PFSK-1 (cell line): ENCODE data around the gene LBHD1. TPM values are rescaled to one million over a fixed set of nuclear protein-coding genes. Genes with fewer than 3 reads are reported as not detected.

ENCODE experiments used
- FOXP2 ChIP-seq: optimal IDR thresholded peaks from 2 replicates; pipeline ENCODE3; 2011; ENCODE audit warnings: borderline replicate concordance, control low read depth, inconsistent platforms; ENCODE audit not compliant: insufficient read depth; ENCODE audit errors: extremely low read length, extremely low read depth
- POLR2AphosphoS5 ChIP-seq: IDR thresholded peaks from 2 replicates; pipeline ENCODE4 v1.6.1; 2012; ENCODE audit warnings: low read depth, mild to moderate bottlenecking, control low read depth, low read length, moderate library complexity
- SIN3A ChIP-seq: IDR thresholded peaks from 2 replicates; pipeline ENCODE4 v1.6.1; 2012; ENCODE audit warnings: mild to moderate bottlenecking, low read length, moderate library complexity, borderline replicate concordance; ENCODE audit not compliant: insufficient read depth
- TAF1 ChIP-seq: IDR thresholded peaks from 2 replicates; pipeline ENCODE4 v1.6.1; 2012; ENCODE audit warnings: low read length, control low read depth, borderline replicate concordance; ENCODE audit not compliant: insufficient read depth
- polyA plus RNA-seq: library from polyadenylated mRNA; unstranded; fragments of >200 nt; gene quantifications from one replicate; pipeline ENCODE4 v1.2.1, GENCODE V29; 2012; ENCODE audit warnings: low read depth, missing spikeins; ENCODE audit not compliant: insufficient read length
- TF ChIP-seq, protein P1 (sequence below), 2 experiments: IDR thresholded peaks; 2 replicates each; pipeline versions ENCODE4 v1.6.1 to v1.8.0; 2011 to 2012; ENCODE audit warnings: low read depth in 2 of 2, low read length in 2 of 2, control low read depth in 1 of 2, inconsistent platforms in 1 of 2, mild to moderate bottlenecking in 1 of 2, moderate library complexity in 1 of 2; ENCODE audit not compliant: insufficient read depth in 1 of 2

LBHD1 gene
- 3.6 TPM for polyA plus RNA-seq

DNA sequence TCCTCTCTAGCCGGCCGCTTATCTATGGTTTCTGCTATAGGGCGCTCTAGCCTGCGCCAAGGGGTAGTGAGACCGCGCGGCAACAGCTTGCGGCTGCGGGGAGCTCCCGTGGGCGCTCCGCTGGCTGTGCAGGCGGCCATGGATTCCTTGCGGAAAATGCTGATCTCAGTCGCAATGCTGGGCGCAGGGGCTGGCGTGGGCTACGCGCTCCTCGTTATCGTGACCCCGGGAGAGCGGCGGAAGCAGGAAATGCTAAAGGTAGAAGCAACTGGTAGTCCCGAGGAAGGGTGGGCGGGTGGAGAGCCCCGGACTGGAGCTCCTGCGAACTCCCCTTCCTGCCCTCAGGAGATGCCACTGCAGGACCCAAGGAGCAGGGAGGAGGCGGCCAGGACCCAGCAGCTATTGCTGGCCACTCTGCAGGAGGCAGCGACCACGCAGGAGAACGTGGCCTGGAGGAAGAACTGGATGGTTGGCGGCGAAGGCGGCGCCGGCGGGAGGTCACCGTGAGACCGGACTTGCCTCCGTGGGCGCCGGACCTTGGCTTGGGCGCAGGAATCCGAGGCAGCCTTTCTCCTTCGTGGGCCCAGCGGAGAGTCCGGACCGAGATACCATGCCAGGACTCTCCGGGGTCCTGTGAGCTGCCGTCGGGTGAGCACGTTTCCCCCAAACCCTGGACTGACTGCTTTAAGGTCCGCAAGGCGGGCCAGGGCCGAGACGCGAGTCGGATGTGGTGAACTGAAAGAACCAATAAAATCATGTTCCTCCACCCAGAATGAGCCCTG lies at the start of gene LBHD1, which contains the start of gene UQCC3:
Gene LBHD1, minus strand, starts transcription at position 660 of the 782 bp plus-strand sequence. CDS start 2,236 bp downstream, outside the sequence.
Gene UQCC3, plus strand, starts transcription at position 66 of the 782 bp plus-strand sequence. Its CDS starts 73 bp downstream, at position 139.
- TF ChIP-seq SIN3A (peak; percentile 69; the same call in 1 of the 2 replicates), FOXP2 (no peak), POLR2AphosphoS5 (peak; percentile 84), TAF1 (peak; percentile 92)
- TF ChIP-seq, protein P1, sequence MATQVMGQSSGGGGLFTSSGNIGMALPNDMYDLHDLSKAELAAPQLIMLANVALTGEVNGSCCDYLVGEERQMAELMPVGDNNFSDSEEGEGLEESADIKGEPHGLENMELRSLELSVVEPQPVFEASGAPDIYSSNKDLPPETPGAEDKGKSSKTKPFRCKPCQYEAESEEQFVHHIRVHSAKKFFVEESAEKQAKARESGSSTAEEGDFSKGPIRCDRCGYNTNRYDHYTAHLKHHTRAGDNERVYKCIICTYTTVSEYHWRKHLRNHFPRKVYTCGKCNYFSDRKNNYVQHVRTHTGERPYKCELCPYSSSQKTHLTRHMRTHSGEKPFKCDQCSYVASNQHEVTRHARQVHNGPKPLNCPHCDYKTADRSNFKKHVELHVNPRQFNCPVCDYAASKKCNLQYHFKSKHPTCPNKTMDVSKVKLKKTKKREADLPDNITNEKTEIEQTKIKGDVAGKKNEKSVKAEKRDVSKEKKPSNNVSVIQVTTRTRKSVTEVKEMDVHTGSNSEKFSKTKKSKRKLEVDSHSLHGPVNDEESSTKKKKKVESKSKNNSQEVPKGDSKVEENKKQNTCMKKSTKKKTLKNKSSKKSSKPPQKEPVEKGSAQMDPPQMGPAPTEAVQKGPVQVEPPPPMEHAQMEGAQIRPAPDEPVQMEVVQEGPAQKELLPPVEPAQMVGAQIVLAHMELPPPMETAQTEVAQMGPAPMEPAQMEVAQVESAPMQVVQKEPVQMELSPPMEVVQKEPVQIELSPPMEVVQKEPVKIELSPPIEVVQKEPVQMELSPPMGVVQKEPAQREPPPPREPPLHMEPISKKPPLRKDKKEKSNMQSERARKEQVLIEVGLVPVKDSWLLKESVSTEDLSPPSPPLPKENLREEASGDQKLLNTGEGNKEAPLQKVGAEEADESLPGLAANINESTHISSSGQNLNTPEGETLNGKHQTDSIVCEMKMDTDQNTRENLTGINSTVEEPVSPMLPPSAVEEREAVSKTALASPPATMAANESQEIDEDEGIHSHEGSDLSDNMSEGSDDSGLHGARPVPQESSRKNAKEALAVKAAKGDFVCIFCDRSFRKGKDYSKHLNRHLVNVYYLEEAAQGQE (IDR thresholded peaks at IDR 0.05; ENCODE audit: insufficient read depth in 1 of 2, low read depth in 2 of 2, low read length in 2 of 2), result peak in 1 of 2 experiments; percentile 59; a peak in 1 of 4 replicates

DNA sequence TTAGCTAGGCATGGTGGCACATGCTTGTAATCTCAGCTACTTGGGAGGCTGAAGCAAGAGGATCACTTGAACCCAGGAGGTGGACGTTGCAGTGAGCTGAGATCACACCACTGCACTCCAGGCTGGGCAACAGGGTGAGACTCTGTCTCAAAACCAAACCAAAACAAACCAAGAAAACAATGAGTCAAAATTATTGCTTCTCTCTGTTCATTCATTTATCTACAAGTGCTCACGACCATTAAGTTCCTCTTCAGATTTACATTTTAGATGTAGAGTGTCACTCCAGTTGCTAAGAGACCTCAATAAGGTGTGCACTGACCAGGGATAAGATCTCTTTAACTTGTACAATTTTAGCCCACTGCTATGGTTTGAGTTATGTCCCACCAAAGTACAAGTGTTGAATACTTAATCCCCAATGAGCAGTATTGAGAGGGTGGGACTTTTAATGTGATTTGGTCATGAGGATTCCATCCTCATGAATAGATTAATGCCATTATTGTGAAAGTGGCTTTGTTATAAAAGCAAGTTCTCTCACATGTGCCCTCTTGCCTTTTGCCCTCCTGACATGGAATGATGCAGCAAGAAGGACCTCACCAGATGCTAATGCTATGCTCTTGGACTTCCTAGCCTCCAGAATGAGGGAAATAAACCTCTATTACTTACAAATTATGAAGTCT lies 47.4 kb upstream of the LBHD1 start:
- TF ChIP-seq SIN3A, result no peak
- TF ChIP-seq TAF1, result no peak
- TF ChIP-seq FOXP2, result no peak
- TF ChIP-seq, protein P1 (IDR thresholded peaks at IDR 0.05; ENCODE audit: insufficient read depth in 1 of 2, low read depth in 2 of 2, low read length in 2 of 2), result no peak
- TF ChIP-seq POLR2AphosphoS5, result no peak

DNA sequence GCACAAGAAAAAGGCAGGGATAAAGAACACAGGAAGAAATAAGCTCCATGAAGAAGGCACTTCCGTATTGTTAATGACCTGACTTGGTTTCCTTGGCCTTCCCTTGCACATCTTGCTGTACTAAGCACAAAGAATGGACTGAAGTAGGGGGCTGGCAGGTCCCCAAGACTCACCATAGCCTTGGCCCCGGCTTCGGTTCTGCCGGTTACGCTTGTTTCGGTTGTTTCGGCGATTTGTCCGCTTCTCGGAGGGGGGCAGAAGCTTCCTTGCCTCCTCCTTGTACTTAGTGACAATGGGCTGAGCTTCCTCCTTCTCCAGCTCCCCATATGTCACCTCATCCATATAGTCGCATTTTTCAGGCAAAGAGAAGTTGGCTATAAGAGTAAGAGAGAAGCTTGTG lies 44.7 kb upstream of the LBHD1 start:
- TF ChIP-seq POLR2AphosphoS5 (no peak), FOXP2 (no peak), TAF1 (no peak), SIN3A (no peak)
- TF ChIP-seq, protein P1 (IDR thresholded peaks at IDR 0.05; ENCODE audit: insufficient read depth in 1 of 2, low read depth in 2 of 2, low read length in 2 of 2), result no peak

DNA sequence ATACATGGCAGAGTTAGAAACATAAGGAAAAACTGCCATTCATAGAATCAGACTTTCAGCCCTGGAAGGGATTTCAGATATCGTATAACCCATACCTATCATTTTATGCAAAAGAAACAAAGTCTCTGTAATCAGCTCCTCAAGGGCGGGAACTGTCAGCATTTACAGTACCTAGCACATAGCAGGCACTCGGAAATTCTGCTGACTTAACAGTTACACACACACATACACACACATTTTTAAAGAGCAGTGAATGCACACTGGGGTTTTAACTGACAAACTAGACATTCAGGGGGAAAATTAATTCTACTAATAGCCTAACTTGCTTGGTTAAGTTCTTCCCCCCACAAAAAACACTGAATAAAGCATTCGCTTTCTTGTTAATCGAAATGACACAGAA lies 44.1 kb upstream of the LBHD1 start:
- TF ChIP-seq POLR2AphosphoS5 (no peak), SIN3A (no peak), TAF1 (no peak)
- TF ChIP-seq, protein P1 (IDR thresholded peaks at IDR 0.05; ENCODE audit: insufficient read depth in 1 of 2, low read depth in 2 of 2, low read length in 2 of 2), result no peak
